ENCODE data around the gene DGUOK. TPM values are rescaled to one million over a fixed set of nuclear protein-coding genes. Genes with fewer than 3 reads are reported as not detected.
A peak's percentile ranks its signal among the peaks of the same experiment; 100 is the strongest.

DGUOK gene
- total and polyA plus RNA-seq, 10 of the 15 experiments (the other 5 are each of a cell fraction or from before 2014, with no cell fraction given) = 64.4 to 234 (median 91.4) TPM

DNA sequence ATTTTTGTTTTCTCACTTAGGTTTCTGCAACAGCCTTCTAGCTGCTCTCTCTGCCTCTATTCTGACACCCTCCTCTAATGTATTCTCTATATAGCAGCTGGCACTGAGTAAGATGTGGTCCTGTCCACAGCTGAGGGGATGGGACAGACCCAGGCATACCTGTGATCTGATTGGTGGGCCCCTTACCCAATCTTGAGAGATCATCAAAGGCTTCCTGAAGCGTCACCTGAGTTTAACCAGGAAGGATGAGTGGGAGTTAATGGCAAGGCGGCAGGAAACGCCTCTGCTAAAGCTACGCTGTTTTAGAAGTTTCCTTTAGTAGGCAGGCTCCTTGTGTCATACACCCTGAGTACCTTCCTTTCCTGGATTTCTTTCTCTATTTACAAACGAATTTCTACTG is 52.3 kb downstream of the DGUOK start:
- Histone ChIP-seq H3K9ac (ENCODE audit: control insufficient read depth, insufficient read depth, low read length) (no peak overlapping the region), H3K36me3 (ENCODE audit: control insufficient read depth in 2 of 2, insufficient read depth in 2 of 2, low read length in 1 of 2) (no peaks in the 10 kb centered on the region), H3K4me1 (ENCODE audit: control insufficient read depth, insufficient read depth, low read length) (peaks cover 20% of the 10 kb centered on the region), H3K79me2 (ENCODE audit: control insufficient read depth, insufficient read depth, low read length) (peaks cover 44% of the 10 kb centered on the region), H2AFZ (ENCODE audit: control insufficient read depth, low read depth, low read length) (no peak overlapping the region), H3K4me3 (peak overlapping the region; percentile 73), H3K27ac (ENCODE audit: control insufficient read depth, insufficient read depth) (no peak overlapping the region), H3K9me3 (replicated peaks; ENCODE audit: control insufficient read depth, insufficient read depth, low read length) (no peaks in the 10 kb centered on the region), H3K27me3 (replicated peaks in 1 of 2; ENCODE audit: control insufficient read depth in 2 of 2, insufficient read depth in 2 of 2, low read length in 1 of 2) (no peaks in the 10 kb centered on the region), H3K4me2 (ENCODE audit: control insufficient read depth, insufficient read depth) (peak overlapping the region; percentile 89), H4K20me1 (ENCODE audit: control insufficient read depth, insufficient read depth) (no peaks in the 10 kb centered on the region)
- ChIA-PET RAD21 (ENCODE audit: unreplicated experiment) (interaction anchor here (0.6 to 1.3 kb wide), 4 partner anchors 10 to 69 kb away, joined by 3 to 7 read pairs (median 6); no protein-coding TSS in a partner anchor), CTCF (interaction anchor here (0.6 to 2.5 kb wide), 6 partner anchors 8 to 1910 kb away, joined by 3 to 8 read pairs (median 4); no protein-coding TSS in a partner anchor), SMC1A (ENCODE audit: uncharacterized antibody, unreplicated experiment) (interaction anchor here (0.7 to 3.1 kb wide), 13 partner anchors 9 to 156 kb away, joined by 3 to 26 read pairs (median 4); no protein-coding TSS in a partner anchor), POLR2A (interaction anchor here (0.6 to 2.1 kb wide), 7 partner anchors 8 to 40 kb away, joined by 3 to 13 read pairs (median 4); no protein-coding TSS in a partner anchor)
- 37% methylated on average over 5 of the region's 5 CpGs for WGBS (ENCODE audit: insufficient coverage, insufficient replicate concordance, low lambda C conversion rate, missing lambda C conversion rate)
- no TSS peak for BruUV-seq (replicated peaks)
- ATAC-seq (peak; percentile 51), FAIRE-seq (no peak), DNase-seq (ENCODE audit: low read depth, low spot score) (no peak)
- in situ Hi-C loops (cut with MboI) (no loop called here), intact Hi-C loops (cut with micrococcal nuclease; ENCODE audit: unreplicated experiment) (no loop called here)
- TF ChIP-seq RUNX3 (IDR thresholded peaks at IDR 0.05; ENCODE audit: low read length) (no peak; the same call in 1 of the 2 replicates), RB1 (IDR thresholded peaks at IDR 0.05; ENCODE audit: borderline replicate concordance) (no peak), ZZZ3 (IDR thresholded peaks at IDR 0.05; ENCODE audit: control insufficient read depth, insufficient read length, low read depth) (no peak), BMI1 (IDR thresholded peaks at IDR 0.05; ENCODE audit: borderline replicate concordance) (no peak), SREBF1 (IDR thresholded peaks at IDR 0.05; ENCODE audit: low read length) (no peak), TCF12 (IDR thresholded peaks at IDR 0.05; ENCODE audit: low read depth, low read length) (no peak), RBBP5 (conservative IDR thresholded peaks at IDR 0.05) (no peak), NFYB (IDR thresholded peaks at IDR 0.05; ENCODE audit: insufficient read depth, low read depth, low read length) (peak; percentile 51), HDAC6 (IDR thresholded peaks at IDR 0.05; ENCODE audit: unreplicated experiment) (no peak), SMAD5 (IDR thresholded peaks at IDR 0.05; ENCODE audit: low read depth) (no peak), EZH2 (IDR thresholded peaks at IDR 0.05; ENCODE audit: borderline replicate concordance, control insufficient read depth, low read depth, low read length) (no peak), EGR1 (IDR thresholded peaks at IDR 0.05; ENCODE audit: borderline replicate concordance in 1 of 2, low read depth in 2 of 2, low read length in 2 of 2) (peak in 1 of 2 experiments; percentile 76; a peak in 1 of 3 replicates), TCF3 (IDR thresholded peaks at IDR 0.05; ENCODE audit: borderline replicate concordance, insufficient read depth, low read depth, low read length) (no peak), BACH1 (IDR thresholded peaks at IDR 0.05; ENCODE audit: borderline replicate concordance) (no peak), PAX5 (IDR thresholded peaks at IDR 0.05; ENCODE audit: borderline replicate concordance, low read depth, low read length) (no peak)
- TF ChIP-seq, protein P1, sequence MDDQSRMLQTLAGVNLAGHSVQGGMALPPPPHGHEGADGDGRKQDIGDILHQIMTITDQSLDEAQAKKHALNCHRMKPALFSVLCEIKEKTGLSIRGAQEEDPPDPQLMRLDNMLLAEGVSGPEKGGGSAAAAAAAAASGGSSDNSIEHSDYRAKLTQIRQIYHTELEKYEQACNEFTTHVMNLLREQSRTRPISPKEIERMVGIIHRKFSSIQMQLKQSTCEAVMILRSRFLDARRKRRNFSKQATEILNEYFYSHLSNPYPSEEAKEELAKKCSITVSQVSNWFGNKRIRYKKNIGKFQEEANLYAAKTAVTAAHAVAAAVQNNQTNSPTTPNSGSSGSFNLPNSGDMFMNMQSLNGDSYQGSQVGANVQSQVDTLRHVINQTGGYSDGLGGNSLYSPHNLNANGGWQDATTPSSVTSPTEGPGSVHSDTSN (IDR thresholded peaks at IDR 0.05; ENCODE audit: insufficient replicate concordance, low read depth, low read length) = no peak
- TF ChIP-seq, protein P2, sequence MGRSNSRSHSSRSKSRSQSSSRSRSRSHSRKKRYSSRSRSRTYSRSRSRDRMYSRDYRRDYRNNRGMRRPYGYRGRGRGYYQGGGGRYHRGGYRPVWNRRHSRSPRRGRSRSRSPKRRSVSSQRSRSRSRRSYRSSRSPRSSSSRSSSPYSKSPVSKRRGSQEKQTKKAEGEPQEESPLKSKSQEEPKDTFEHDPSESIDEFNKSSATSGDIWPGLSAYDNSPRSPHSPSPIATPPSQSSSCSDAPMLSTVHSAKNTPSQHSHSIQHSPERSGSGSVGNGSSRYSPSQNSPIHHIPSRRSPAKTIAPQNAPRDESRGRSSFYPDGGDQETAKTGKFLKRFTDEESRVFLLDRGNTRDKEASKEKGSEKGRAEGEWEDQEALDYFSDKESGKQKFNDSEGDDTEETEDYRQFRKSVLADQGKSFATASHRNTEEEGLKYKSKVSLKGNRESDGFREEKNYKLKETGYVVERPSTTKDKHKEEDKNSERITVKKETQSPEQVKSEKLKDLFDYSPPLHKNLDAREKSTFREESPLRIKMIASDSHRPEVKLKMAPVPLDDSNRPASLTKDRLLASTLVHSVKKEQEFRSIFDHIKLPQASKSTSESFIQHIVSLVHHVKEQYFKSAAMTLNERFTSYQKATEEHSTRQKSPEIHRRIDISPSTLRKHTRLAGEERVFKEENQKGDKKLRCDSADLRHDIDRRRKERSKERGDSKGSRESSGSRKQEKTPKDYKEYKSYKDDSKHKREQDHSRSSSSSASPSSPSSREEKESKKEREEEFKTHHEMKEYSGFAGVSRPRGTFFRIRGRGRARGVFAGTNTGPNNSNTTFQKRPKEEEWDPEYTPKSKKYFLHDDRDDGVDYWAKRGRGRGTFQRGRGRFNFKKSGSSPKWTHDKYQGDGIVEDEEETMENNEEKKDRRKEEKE (IDR thresholded peaks at IDR 0.05) = no peak
- TF ChIP-seq, protein P3, sequence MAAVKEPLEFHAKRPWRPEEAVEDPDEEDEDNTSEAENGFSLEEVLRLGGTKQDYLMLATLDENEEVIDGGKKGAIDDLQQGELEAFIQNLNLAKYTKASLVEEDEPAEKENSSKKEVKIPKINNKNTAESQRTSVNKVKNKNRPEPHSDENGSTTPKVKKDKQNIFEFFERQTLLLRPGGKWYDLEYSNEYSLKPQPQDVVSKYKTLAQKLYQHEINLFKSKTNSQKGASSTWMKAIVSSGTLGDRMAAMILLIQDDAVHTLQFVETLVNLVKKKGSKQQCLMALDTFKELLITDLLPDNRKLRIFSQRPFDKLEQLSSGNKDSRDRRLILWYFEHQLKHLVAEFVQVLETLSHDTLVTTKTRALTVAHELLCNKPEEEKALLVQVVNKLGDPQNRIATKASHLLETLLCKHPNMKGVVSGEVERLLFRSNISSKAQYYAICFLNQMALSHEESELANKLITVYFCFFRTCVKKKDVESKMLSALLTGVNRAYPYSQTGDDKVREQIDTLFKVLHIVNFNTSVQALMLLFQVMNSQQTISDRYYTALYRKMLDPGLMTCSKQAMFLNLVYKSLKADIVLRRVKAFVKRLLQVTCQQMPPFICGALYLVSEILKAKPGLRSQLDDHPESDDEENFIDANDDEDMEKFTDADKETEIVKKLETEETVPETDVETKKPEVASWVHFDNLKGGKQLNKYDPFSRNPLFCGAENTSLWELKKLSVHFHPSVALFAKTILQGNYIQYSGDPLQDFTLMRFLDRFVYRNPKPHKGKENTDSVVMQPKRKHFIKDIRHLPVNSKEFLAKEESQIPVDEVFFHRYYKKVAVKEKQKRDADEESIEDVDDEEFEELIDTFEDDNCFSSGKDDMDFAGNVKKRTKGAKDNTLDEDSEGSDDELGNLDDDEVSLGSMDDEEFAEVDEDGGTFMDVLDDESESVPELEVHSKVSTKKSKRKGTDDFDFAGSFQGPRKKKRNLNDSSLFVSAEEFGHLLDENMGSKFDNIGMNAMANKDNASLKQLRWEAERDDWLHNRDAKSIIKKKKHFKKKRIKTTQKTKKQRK (IDR thresholded peaks at IDR 0.05; ENCODE audit: low read depth, low read length) = no peak

Measured in GM12878 (cell line).